DMS79 treated with DMSO at 0.1 percent for 48 hours (cell line): ENCODE measurements around the gene SLC44A4.
"Not testable (repeated sequence)": the region's sequence is repeated elsewhere in the genome, so short reads cannot be mapped to it uniquely, and the experiment has no call there.

ENCODE experiments used
- DNase-seq: peaks from one replicate; lab custom pipeline; 2025; lab: John Stamatoyannopoulos, UW

The SLC44A4 gene

GRCh38 chr6:31879901-31880300, 1.1 kb upstream of the SLC44A4 start:
- no peak for DNase-seq

GRCh38 chr6:31879143-31879542, 346 bp upstream of the SLC44A4 start:
- no peak for DNase-seq

GRCh38 chr6:31878222-31878621, 575 bp downstream of the SLC44A4 start:
- DNase-seq = no peak

GRCh38 chr6:31877651-31878161, 1.1 kb downstream of the SLC44A4 start:
- DNase-seq = peak; percentile 41

GRCh38 chr6:31877125-31877650, 1.6 kb downstream of the SLC44A4 start:
- DNase-seq = no peak

GRCh38 chr6:31876357-31876756, 2.4 kb downstream of the SLC44A4 start:
- no peak for DNase-seq

GRCh38 chr6:31875877-31876276, 2.9 kb downstream of the SLC44A4 start:
- no peak for DNase-seq

- no peak for DNase-seq
Measured at GRCh38 chr6:31874836-31875572, 3.8 kb downstream of the SLC44A4 start.

- no peak for DNase-seq
Measured at GRCh38 chr6:31874084-31874670, 4.6 kb downstream of the SLC44A4 start.

- no peak for DNase-seq
Measured at GRCh38 chr6:31871046-31871659, 7.6 kb downstream of the SLC44A4 start.

- no peak for DNase-seq
Measured at GRCh38 chr6:31870385-31870921, 8.3 kb downstream of the SLC44A4 start.

GRCh38 chr6:31869343-31869742, 9.5 kb downstream of the SLC44A4 start:
- DNase-seq = no peak

- not testable (repeated sequence) for DNase-seq
Measured at GRCh38 chr6:31868658-31868971, 10.2 kb downstream of the SLC44A4 start.

- no peak for DNase-seq
Measured at GRCh38 chr6:31865205-31866118, 13.3 kb downstream of the SLC44A4 start.

- no peak for DNase-seq
Measured at GRCh38 chr6:31864818-31865204, 14.0 kb downstream of the SLC44A4 start.

GRCh38 chr6:31864123-31864562, 14.7 kb downstream of the SLC44A4 start:
- not testable (repeated sequence) for DNase-seq

GRCh38 chr6:31862344-31863235, 16.2 kb downstream of the SLC44A4 start, which contains the start of gene NEU1:
Gene NEU1, minus strand, starts transcription at chr6:31862821. Its CDS starts 45 bp downstream, at chr6:31862776.
- peak; percentile 98 for DNase-seq

GRCh38 chr6:31861919-31862343, 16.9 kb downstream of the SLC44A4 start:
- no peak for DNase-seq

GRCh38 chr6:31861150-31861549, 17.6 kb downstream of the SLC44A4 start:
- DNase-seq = no peak

- DNase-seq = no peak
Measured at GRCh38 chr6:31860349-31860748, 18.4 kb downstream of the SLC44A4 start.
